ENCODE data around the gene GNAS-AS1.

The GNAS-AS1 gene

DNA sequence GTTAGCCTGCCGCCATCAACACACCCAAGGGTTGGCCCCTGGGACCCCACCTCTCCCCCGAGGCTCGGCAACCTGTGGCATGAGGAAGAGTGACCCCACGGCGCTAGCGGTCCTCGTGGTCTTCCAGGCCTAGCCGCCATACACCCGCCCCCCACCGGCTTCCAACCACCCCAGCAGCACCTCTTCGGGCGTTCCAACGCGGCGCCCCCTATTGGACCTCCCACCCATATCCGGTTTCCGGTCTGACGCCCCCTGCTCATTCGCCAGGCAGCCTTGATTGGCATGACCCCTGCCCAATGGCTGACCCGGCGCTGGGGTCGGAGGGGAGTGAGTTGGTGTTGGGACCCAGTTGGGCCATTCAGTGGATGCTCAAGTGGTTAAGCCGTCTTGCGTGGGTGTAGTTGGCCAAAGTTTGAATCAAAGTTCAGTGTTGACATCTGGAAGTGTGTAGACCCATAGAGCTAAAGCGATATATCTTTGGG is at the start of gene GNAS-AS1:
Gene GNAS-AS1 (minus strand): TSS at position 210 of the 482 bp plus-strand sequence.
- peak; percentile 59 to 65 for DNase-seq (ENCODE audit: low read depth in 2 of 2)

DNA sequence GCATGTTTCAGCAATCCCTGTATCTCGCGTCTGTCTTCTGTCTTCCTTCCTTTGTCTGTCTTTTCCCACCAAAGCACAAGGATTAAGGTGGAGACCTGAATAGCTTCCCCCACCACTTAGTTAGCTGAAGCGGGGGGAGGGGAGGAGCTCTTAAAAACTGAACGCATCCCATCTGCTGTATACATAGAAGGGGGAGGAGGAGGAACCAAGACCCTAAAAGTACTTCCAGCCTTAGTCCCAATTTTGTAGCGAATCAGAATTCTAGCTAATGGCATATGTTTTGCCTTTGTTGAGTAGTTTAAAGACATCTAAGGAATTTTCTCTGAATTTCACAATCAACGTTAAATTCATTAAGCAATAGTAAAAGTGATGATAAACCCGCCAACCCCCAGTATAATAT is 49.7 kb upstream of the GNAS-AS1 start:
- no peak for DNase-seq (ENCODE audit: low read depth in 2 of 2)

DNA sequence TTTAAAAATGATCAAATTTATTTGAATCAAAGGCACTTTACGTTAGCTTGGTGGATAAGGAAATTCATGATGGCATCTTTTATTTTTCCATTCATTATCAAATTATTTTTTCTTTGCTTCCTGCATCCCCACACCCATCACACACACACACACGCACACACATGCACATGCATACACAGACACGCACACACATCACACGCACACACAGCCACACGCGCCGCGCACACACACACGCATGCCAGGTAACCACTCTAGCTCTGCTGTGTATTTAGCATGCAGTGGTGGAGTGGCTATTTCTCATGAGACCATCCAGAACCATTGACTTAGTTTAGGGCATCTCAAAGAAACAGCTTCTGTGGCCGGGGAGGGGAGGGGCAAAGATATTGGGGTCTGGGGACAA is 48.8 kb upstream of the GNAS-AS1 start:
- DNase-seq (ENCODE audit: low read depth in 2 of 2) = no peak

DNA sequence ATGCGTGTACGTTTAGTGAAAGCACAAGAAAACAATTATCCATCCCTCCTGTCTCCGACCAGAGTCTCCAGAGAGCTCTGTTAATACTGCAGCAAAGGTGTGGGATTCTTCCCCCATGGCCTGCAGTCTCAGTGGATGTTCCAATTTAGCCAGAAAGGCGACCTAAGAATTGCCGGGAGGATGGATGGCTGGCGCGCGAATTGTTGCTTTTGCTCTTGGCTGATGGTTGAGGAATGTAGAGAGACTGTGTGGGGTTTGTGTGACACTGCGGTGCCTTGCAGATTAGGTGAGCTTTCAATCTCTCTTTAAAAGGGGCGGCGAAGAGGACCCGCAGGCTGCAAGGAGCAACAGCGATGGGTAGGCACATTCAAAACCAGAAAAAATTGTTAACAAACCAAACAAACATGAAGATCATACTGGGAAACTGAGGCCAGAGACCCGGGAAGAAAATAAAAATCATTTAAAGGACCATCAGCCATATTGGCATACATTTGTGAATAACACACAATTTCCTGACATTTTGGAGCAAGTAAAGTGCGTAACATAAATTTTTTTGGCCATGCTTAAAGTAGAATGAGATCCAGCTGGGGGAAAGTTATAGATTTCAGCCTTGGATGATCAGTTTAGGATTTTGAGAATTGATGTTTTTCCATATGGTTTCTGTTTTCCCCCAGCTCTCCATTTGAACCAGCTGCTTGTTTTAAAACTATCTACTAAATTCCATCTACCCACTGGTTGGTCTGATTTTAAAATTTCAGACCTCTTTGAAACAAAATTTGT is 48.1 kb upstream of the GNAS-AS1 start:
- no peak for DNase-seq (ENCODE audit: low read depth in 2 of 2)

DNA sequence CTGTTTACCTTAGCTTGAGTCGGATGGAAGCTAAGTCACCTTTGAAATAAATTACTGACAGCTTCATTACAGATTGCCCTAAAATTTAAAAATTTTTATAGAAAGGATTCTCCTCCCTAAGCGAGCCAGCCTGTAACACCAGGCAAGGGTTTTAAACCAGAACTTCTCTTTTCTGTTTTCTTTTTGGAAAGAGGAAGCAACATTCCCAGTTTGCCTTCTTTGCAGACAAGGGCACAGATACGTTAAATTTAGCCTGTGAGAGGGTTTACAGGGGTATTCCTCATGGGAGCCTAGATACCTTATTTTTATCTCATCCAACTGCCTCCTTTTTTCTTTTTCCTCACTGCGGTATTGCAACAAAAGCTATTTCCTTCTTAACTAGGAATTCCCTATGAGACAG is 46.8 kb upstream of the GNAS-AS1 start:
- DNase-seq (ENCODE audit: low read depth in 2 of 2) = no peak

DNA sequence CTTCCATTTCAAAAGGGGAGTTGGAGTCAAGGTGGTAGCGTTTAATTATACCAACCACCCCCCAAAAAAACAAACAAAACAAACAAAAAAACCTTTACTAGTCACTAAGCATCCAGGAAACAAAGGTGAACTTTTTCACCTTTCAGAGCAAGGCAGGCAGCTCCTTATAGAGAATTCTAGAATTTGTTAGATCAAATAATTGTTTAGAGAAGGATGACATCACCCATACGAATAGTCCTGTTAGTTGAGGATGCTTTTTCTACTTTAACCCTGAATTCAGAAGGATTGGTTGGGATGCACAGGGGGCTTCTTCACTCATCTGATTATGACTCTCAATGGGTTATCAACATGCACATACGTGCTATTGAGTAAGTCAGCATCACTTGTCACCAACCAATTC is 46.1 kb upstream of the GNAS-AS1 start:
- DNase-seq (ENCODE audit: low read depth in 2 of 2) = no peak

DNA sequence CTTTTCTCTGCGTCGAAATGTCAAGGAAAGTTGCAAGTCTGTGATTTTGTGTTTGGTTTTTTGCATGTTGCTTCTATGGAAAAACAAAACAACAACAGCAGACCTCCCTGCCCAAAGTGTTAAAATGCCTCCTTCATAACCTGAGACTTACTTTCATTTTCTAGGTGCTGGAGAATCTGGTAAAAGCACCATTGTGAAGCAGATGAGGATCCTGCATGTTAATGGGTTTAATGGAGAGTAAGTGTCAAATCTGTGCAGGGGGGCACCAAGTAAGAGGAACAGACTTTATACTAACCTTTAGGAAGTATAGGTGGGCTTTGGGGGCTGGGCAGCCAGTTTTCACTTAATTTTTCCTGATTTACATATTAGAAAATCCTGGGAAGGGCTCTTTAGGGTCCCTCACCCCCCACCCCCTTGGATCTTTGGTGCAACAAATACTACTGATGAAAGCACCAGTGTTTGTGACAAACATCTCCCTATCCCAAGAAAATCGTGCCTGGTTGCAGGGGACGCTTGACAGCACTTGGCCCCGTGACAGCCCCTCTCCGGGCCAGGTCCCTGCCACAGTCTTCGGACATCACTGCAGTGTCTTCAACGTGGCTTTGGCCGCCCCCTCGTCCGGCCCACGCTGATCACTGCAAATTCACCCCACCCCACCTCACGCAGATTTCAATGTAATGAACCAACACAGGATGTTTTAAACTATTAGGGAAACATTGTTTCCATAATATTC is 44.9 kb upstream of the GNAS-AS1 start:
- DNase-seq (ENCODE audit: low read depth in 2 of 2) = no peak

DNA sequence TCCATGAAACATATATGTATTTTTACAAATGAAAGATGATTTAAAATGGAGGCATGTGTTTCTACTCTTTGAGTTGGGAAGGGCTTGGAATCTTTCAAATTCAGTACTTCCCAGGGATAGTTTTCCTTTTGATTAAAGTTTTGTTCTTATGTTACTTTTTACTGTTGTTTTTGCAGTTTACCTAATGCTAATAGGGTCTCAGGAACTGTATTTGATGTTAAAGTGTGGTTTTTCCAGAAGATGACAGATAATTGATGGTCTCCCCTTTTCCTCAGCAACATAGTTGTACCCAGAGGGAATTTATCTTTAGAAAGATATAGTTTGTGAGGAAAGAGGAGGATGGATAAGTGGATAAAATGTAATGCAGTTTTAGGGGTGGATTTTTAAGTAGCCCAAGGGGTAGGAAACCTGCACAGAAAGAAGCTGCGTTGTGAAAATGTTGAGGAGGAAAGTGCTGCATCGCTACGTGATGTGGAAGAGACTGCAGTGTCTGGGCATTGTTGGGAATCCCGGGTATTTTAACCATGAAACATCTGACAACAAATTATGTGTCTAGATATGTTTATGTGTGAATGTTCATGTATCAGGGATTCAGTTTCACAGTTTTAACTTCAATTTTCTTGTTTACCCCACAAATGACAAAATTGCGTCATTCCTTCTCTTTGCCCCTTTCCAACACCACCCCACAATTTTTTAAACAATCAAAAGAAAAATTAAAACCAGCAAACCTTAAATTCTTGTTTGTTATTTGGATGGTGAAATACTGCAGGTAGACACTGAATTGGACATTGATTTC is 44.1 kb upstream of the GNAS-AS1 start:
- DNase-seq (ENCODE audit: low read depth in 2 of 2) = no peak

DNA sequence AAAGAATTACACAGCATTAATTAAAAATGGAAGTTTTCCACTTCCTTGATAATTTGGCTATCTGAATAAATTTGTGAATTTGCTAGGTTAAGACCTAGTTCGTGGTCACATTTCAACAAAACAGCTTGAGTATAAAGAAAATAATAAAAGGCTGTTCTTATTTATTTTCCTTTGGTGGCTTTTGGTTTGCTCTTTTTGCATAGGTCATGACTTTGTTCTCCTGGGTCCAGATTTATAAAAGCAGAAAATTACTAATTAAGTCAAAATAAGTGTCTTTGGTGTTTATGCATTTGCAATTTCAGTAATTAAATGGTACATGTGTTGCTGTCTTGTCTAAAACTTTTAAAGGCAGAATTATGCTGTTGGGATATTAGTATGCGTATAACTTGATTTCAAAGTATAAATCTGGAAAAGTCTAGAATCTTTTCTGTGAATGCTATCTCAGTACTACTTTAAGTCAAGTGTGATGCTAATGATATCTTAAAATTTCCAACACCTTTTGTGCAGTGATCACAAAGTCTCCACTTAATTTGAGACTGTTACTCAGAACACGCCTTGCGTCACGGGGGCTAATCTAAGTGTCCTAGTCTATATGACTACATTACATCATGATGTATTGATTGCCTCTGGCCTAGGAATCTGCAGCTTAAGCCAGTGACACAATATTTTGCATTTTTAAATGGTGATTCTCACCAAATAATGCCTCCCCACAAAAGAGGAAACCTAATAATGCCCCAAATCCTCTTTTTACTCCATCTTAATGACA is 42.8 kb upstream of the GNAS-AS1 start:
- no peak for DNase-seq (ENCODE audit: low read depth in 2 of 2)

DNA sequence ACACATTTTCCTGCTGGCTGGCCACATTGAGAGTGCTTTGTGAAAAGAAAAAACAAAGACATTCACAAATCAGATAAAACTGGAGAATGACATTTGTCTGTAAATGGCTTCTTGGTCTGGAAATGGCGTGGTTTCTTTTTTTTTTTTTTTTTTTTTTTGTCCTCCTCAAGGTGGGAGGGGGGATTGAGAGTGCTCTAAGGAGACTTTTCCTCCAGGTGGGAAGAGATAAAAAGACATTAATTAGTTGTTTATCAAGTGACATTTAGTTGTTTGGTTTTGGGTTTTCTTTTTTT is 42.2 kb upstream of the GNAS-AS1 start:
- no peak for DNase-seq (ENCODE audit: low read depth in 2 of 2)

DNA sequence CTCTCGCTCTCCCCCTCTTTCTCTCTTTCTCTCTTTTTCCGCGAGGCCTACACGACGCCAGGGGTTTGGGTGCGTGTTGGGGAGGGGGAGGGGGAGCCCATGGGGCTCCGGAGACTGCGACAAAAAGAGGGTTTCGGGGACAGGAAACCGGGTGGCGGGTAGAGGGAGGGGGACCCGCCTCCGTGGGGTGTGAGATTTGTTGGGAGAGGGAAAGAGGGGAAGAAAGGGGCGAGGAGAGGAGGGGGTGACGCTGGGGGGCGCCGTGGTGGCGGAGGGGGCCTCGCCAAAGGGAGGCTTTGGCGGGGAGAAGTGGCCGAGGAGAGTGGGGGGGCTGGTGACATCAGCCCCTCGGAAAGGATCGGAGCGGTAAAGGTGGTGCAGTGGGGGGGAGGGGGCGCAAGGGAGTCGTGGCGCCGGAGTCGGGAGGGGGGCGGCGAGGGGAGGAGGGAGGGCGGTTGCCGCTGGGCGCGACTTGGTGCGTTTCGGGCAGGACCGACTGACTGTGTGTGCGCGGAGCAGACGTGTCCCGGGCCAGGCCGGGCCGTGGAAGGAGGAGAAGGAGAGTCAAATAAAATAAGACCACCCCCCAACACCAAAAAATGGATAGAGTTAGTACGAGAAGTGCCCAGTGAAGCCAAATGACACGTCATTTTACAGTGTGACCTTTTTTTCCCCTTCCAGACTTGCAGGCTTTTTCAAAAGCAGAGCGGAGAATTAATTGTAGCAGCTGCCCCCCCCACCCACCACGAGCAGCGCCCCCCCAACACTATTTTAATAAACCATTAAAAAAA is 41.6 kb upstream of the GNAS-AS1 start:
- DNase-seq (ENCODE audit: low read depth in 2 of 2) = peak; percentile 54 to 55

DNA sequence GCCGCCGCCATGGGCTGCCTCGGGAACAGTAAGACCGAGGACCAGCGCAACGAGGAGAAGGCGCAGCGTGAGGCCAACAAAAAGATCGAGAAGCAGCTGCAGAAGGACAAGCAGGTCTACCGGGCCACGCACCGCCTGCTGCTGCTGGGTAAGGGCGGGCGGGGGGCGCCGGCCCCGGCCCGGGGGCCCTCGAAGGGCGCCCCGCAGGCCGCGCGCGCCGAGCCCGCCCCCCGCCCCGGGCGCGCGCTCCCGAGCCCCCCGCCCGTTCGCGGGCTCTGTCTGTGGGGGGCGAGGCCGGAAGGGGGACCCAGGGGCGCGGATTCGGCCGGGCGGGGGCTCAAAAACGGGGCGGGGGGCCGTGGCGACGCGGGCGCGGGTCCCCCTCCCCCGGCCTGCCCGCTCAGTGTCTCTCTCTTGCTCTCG is 41.0 kb upstream of the GNAS-AS1 start:
- DNase-seq (ENCODE audit: low read depth in 2 of 2) = no peak

DNA sequence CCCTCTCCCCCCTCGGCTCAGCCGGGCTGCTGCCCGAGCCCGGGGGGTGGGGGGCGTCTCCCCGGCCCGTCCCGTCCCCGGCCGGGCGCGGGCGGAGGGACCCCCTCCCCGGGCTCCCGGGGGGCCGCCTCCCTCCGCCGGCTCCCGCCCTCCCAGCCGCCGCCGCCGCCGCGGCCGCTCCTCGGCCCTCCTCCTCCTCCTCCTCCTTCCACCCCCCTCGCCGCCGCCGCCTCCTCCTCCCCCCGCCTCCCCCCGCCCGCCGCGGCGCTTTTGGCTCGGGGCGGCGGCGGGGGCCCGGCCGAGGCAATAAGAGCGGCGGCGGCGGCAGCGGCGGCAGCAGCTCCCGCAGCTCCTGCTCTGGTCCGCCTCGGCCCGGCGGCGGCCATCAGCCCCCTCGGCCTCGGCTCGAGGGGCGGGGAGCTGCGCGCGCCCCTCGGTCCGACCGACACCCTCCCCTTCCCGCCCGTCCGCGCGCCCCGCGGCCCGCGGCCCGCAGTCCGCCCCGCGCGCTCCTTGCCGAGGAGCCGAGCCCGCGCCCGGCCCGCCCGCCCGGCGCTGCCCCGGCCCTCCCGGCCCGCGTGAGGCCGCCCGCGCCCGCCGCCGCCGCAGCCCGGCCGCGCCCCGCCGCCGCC is 40.5 kb upstream of the GNAS-AS1 start:
- DNase-seq (ENCODE audit: low read depth in 2 of 2) = peak; percentile 57 to 59

DNA sequence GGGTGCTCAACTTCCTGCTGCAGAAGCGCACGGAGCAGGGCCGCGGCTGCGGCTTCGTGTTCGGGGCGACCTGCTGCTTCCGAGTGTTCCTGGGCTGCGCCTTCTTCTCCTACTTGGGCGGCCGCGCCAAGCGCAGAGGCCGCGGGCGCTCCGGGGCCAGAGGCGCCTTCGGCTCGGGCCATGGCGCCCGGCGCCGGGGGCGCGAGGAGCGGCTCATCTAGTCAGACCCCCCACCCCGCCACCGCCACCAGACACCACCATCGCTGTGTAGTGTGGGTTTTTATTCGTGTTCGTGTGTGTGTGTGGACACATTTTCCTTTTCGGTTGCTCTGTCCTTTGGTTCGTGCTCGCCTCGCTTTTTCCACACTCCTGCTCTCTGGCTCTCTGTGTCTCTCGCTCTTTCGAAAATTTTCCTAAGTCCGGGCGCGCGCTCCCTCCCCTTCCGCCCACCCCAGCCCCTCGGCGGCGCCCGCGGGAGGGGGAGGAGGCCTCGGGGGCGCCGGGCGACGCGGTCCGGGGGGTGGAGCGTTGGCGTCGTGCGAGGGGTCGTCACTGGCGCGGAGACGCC is 39.9 kb upstream of the GNAS-AS1 start:
- peak; percentile 60 to 63 for DNase-seq (ENCODE audit: low read depth in 2 of 2)

DNA sequence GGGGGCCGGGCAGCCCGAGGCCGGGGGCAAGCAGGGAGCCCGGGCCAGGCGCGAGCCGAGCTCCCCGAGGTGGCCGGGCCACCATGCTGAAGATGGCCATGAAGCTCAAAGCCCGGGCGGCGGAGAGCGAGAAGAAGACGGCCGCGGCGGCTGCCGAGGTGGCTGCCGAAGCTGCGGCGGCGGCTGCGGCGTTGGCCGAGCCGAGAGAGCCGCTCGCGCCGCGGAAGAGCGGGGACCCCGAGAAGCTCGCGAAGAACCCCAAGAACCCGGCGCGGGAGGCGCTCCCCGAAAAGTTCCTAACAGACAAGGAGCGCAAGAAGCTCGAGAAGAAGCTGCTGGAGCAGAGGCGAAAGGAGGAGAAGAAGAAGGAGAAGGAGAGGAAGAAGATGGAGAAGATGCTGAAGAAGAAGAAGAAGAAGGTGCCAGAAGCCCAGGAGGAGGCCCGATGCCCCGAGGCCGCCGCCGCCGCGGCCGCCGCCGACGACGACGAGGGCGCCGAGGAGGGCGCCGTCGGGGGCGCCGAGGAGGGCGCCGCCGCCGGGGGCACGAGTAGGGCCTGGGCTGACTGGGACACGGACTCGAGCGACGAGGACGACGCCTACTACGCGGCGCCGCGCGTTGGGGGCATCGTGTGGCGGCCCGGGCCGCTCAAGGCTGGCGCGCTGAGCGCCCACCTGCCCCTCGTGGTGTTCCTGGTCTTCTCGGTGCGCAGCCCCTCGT is 39.3 kb upstream of the GNAS-AS1 start:
- peak in 1 of 2 donors; percentile 27 for DNase-seq (ENCODE audit: low read depth in 2 of 2)

DNA sequence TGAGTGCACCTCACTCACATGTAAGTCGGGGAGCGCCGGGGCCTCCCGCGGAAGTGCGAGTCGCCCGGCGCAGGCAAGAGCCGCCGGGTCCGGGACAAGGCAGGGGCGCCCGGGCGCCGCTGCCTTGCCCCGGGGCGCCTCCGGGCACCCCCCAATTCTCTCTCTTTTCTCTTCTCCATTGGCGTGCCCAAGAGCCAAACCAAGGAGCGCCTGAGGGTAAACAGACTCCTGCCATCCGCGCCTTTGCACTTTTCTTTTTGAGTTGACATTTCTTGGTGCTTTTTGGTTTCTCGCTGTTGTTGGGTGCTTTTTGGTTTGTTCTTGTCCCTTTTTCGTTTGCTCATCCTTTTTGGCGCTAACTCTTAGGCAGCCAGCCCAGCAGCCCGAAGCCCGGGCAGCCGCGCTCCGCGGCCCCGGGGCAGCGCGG is 38.6 kb upstream of the GNAS-AS1 start:
- no peak for DNase-seq (ENCODE audit: low read depth in 2 of 2)

DNA sequence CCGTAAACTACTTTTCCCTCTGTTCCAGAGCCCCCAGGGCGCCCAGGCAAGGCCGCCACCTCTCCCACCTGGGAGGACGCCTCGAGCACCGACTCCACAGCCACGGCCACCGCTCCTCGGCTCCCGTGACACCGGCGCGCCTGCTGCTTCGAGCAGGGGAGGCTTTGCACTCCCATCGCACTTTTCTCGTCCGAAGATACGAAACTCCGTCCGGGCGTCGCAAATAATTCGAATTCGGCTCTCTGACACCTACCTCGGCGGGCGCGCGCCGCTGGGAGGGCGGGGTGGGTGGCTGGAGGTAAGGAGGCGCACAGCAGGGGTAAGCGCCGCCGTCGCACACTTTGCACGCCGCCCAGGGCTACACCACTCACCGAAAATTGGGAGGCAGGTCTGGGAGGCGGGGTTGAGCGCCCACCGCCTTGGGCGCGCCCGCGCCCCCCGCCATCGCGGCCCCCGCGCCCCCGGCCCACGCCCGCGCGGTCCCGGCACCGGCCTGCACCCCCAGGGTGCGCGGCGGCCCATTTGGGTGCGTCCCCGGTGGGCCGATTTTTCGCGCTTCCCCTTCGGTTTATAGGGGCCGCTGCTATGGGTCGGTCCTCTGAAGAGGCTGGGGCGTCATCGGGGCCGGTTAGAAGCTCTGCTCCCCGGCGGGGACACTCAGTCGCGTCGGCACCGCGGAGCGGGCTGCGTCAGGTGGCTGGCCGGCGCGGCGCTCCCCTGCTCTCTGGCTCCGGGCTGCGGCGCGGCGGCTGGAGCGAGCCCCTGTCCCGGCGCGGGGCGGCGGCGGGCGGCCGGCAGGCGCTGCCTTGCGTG is 38.0 kb upstream of the GNAS-AS1 start:
- DNase-seq (ENCODE audit: low read depth in 2 of 2) = peak; percentile 58 to 73

DNA sequence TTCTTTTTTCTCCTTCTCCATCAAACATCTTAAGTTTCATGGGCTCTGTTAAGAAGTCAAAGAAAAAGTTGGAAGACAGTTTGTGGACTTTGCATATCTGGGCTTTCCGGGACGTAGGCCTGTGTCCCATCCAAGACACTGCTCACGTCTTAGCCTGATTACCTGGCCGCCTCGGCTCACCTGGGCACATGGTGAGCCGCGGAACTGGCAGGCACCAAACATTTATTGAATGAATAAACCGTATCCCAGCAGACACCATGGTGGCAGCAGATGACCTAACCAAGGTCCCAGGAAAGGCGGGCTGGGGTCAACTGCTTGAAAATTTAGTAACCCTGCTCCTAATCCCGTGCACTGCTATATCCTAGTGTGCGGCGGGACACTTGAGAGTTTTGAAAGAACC is 37.4 kb upstream of the GNAS-AS1 start:
- DNase-seq (ENCODE audit: low read depth in 2 of 2) = no peak
